ENCODE data around the gene SCLT1. TPM values are rescaled to one million over a fixed set of nuclear protein-coding genes. Genes with fewer than 3 reads are reported as not detected.

SCLT1 gene
- total RNA-seq, 1 experiment from 2014 or later = 11.3 TPM

DNA sequence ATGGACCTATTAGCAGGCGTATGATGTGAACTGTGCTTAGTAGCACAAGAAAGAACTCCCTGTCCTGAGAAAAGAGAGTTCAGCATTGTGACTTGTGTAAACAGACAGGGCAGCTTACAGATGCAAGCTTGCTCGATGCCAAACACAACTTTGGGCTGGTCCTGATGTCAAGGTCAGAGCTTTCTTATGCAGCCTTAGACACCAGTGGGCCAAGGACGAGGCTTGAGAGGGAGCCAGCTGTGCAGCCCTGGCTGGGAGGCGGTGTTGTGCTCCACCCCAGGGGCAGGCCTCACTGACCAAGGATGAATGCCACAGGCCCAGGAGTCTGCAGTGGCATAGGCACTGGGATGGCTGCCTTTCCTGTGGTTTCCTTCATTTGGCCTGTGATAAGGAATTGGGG, 248.4 kb downstream of the SCLT1 start:
- Mint-ChIP-seq H3K4me1 (peaks cover 35 to 40% of the 10 kb centered on the region in 2 experiments), H3K4me3 (no peak overlapping the region), H3K27ac (peak overlapping the region in 1 of 3 experiments; percentile 74; a peak in 1 of 7 replicates), H3K9me3 (no peaks in the 10 kb centered on the region; a peak in 1 of 5 replicates), H3K36me3 (ENCODE audit: insufficient read depth in 1 of 3, low read depth in 3 of 3) (peaks cover 77 to 97% (median 92%) of the 10 kb centered on the region in 3 experiments), H3K27me3 (ENCODE audit: low read depth) (no peaks in the 10 kb centered on the region)
- peaks cover 46% of the 10 kb centered on the region for H3K79me2 ChIP-seq (ENCODE audit: insufficient read depth, low read length)
- WGBS (ENCODE audit: extremely low coverage, insufficient read length, low lambda C conversion rate) = no CpG with 5 or more reads among the region's 4 CpGs
- no peak overlapping the region for H3K14ac ChIP-seq (ENCODE audit: insufficient read depth, low read length)
- H4K20me1 ChIP-seq (ENCODE audit: control insufficient read depth, insufficient read depth, insufficient read length) = no peaks in the 10 kb centered on the region
- H2AK5ac ChIP-seq (ENCODE audit: insufficient read length, low read length) = no peak overlapping the region
- no peak overlapping the region for H2BK15ac ChIP-seq (ENCODE audit: low read depth, low read length)
- no peak overlapping the region for H2BK12ac ChIP-seq (ENCODE audit: insufficient read length, low read depth, low read length)
- H2BK20ac ChIP-seq (ENCODE audit: low read depth, low read length, poor library complexity, severe bottlenecking) = no peak overlapping the region
- H3K56ac ChIP-seq (ENCODE audit: insufficient read length, low read depth, low read length) = no peak overlapping the region
- H3T11ph ChIP-seq (ENCODE audit: low read length) = no peak overlapping the region
- no peak overlapping the region for H3K4me2 ChIP-seq (ENCODE audit: insufficient read depth, insufficient read length, low read length)
- no peak for DNase-seq
- no peak overlapping the region for H2BK120ac ChIP-seq (ENCODE audit: low read depth, low read length, poor library complexity, severe bottlenecking)
- H3K4ac ChIP-seq (ENCODE audit: low read depth, low read length) = no peak overlapping the region
- no peaks in the 10 kb centered on the region for H3K9me3 ChIP-seq (ENCODE audit: control insufficient read depth, low read depth, low read length)
- no peaks in the 10 kb centered on the region for H3K27me3 ChIP-seq (ENCODE audit: insufficient read depth, low read length)
- H3K4me1 ChIP-seq (ENCODE audit: insufficient read depth, low read length) = peaks cover 6% of the 10 kb centered on the region
- no peak overlapping the region for H3K18ac ChIP-seq (ENCODE audit: insufficient read length, low read depth, low read length)
- H2AFZ ChIP-seq (ENCODE audit: low read length) = no peak overlapping the region
- H3K27ac ChIP-seq (ENCODE audit: insufficient read length, low read depth, low read length) = no peak overlapping the region
- H3K23ac ChIP-seq (ENCODE audit: insufficient read length, low read depth, low read length) = no peak overlapping the region
- H3K79me1 ChIP-seq (ENCODE audit: insufficient read depth, low read depth, low read length, poor library complexity, severe bottlenecking) = peaks cover 15% of the 10 kb centered on the region
- no peak overlapping the region for H4K8ac ChIP-seq (replicated peaks; ENCODE audit: insufficient read length, low read depth, low read length)
- H3K23me2 ChIP-seq (ENCODE audit: insufficient read length, low read depth, low read length, poor library complexity, severe bottlenecking) = no peaks in the 10 kb centered on the region
- no peak overlapping the region for H3K9ac ChIP-seq (ENCODE audit: extremely low read depth, insufficient read length, low read length)
- TF ChIP-seq CTCF (conservative IDR thresholded peaks at IDR 0.05) = no peak
- H4K5ac ChIP-seq (ENCODE audit: insufficient read length, low read depth, low read length) = no peak overlapping the region
- H4K91ac ChIP-seq (ENCODE audit: insufficient read length, low read depth, low read length) = no peak overlapping the region
- no peak overlapping the region for H2BK5ac ChIP-seq (ENCODE audit: insufficient read length, low read length)
